Choroid plexus epithelial cell (primary cell): ENCODE measurements around the gene PRLH.
A peak's percentile ranks its signal among the peaks of the same experiment; 100 is the strongest.

Source experiments
- DNase-seq: peaks from one replicate; pipeline ENCODE4 v3.0.0-alpha.2; 2010; ENCODE audit warnings: low read depth
- H3K4me3 ChIP-seq: 2 replicates; pipeline ENCODE4 v1.5.1; 2011; ENCODE audit warnings: low read depth, mild to moderate bottlenecking, control low read depth, low read length, moderate library complexity
- CTCF ChIP-seq: conservative IDR thresholded peaks from 2 replicates; pipeline ENCODE4 v1.5.1; 2011; ENCODE audit warnings: low read depth, mild to moderate bottlenecking, control low read depth, inconsistent platforms, low read length, moderate library complexity

The PRLH gene

GRCh38 chr2:237581751-237582746 is 15.7 kb downstream of the PRLH start:
- peak; percentile 66 for TF ChIP-seq CTCF
- peak; percentile 76 for DNase-seq
- H3K4me3 ChIP-seq = peak overlapping the region; percentile 46

- no peak for TF ChIP-seq CTCF
- no peak for DNase-seq
- no peak overlapping the region for H3K4me3 ChIP-seq
Observed at GRCh38 chr2:237583385-237584295, 17.3 kb downstream of the PRLH start.

GRCh38 chr2:237585590-237586221 is 19.3 kb downstream of the PRLH start:
- no peak for TF ChIP-seq CTCF
- no peak for DNase-seq

GRCh38 chr2:237588044-237588696 is 21.8 kb downstream of the PRLH start:
- DNase-seq = no peak
- no peak overlapping the region for H3K4me3 ChIP-seq
- TF ChIP-seq CTCF = no peak

More at GRCh38 chr2:237585590-237586221, 19.3 kb downstream of the PRLH start:
- no peak overlapping the region for H3K4me3 ChIP-seq

GRCh38 chr2:237590272-237591140 is 24.1 kb downstream of the PRLH start, which contains the start of gene RAB17:
Gene RAB17 (minus strand): TSS chr2:237590734. CDS start chr2:237586154, 4,580 bp downstream.
- no peak for DNase-seq
- no peak within 1 kb of the TSS for H3K4me3 ChIP-seq
- TF ChIP-seq CTCF = no peak
